ENCODE data around the gene SIPA1L2. TPM values are rescaled to one million over a fixed set of nuclear protein-coding genes. Genes with fewer than 3 reads are reported as not detected.

SIPA1L2 gene
- total RNA-seq, 1 donor from 2014 or later, result 0.13 TPM

GRCh38 chr1:232598837-232599177 is 31.1 kb downstream of the SIPA1L2 start:
- no peak overlapping the region for H3K27ac Mint-ChIP-seq
- peaks cover 25% of the 10 kb centered on the region for H3K4me1 Mint-ChIP-seq
- TF ChIP-seq CTCF (IDR thresholded peaks at IDR 0.05), result no peak
- ATAC-seq (ENCODE audit: low read depth), result no peak
- ChIA-PET POLR2A (no interaction called here), CTCF (interaction anchor here (0.5 kb wide), 1 partner anchor 1508 kb away, joined by 3 read pairs; no protein-coding TSS in a partner anchor)
- DNase-seq, result no peak
- H3K27me3 Mint-ChIP-seq, result no peaks in the 10 kb centered on the region
- H3K9me3 Mint-ChIP-seq, result no peaks in the 10 kb centered on the region
- H3K36me3 Mint-ChIP-seq (ENCODE audit: low read depth), result no peaks in the 10 kb centered on the region
- intact Hi-C loops (cut with micrococcal nuclease), result no loop called here
- H3K4me3 Mint-ChIP-seq, result no peak overlapping the region

- ATAC-seq (ENCODE audit: low read depth) (no peak), DNase-seq (no peak)
- no peaks in the 10 kb centered on the region for H3K9me3 Mint-ChIP-seq
- intact Hi-C loops (cut with micrococcal nuclease), result no loop called here
- H3K4me3 Mint-ChIP-seq, result no peak overlapping the region
- POLR2A ChIA-PET, result no interaction called here
- no peak for TF ChIP-seq CTCF (IDR thresholded peaks at IDR 0.05)
- H3K27me3 Mint-ChIP-seq, result no peaks in the 10 kb centered on the region
- H3K27ac Mint-ChIP-seq, result no peak overlapping the region
- H3K36me3 Mint-ChIP-seq (ENCODE audit: low read depth), result no peaks in the 10 kb centered on the region
- CTCF ChIA-PET, result interaction anchor here (0.5 kb wide), 1 partner anchor 1508 kb away, joined by 3 read pairs; no protein-coding TSS in a partner anchor
- H3K4me1 Mint-ChIP-seq, result peaks cover 25% of the 10 kb centered on the region
These were observed 31.8 kb downstream of the SIPA1L2 start for GRCh38 chr1:232598133-232598532.

- TF ChIP-seq CTCF (IDR thresholded peaks at IDR 0.05), result no peak
- intact Hi-C loops (cut with micrococcal nuclease), result no loop called here
- Mint-ChIP-seq H3K4me1 (peaks cover 25% of the 10 kb centered on the region), H3K27ac (no peak overlapping the region), H3K36me3 (ENCODE audit: low read depth) (no peaks in the 10 kb centered on the region), H3K4me3 (no peak overlapping the region), H3K9me3 (no peaks in the 10 kb centered on the region), H3K27me3 (no peaks in the 10 kb centered on the region)
- DNase-seq (no peak), ATAC-seq (ENCODE audit: low read depth) (no peak)
- CTCF ChIA-PET, result no interaction called here
- POLR2A ChIA-PET, result no interaction called here
These were observed 32.2 kb downstream of the SIPA1L2 start for GRCh38 chr1:232597721-232598120.

DNA sequence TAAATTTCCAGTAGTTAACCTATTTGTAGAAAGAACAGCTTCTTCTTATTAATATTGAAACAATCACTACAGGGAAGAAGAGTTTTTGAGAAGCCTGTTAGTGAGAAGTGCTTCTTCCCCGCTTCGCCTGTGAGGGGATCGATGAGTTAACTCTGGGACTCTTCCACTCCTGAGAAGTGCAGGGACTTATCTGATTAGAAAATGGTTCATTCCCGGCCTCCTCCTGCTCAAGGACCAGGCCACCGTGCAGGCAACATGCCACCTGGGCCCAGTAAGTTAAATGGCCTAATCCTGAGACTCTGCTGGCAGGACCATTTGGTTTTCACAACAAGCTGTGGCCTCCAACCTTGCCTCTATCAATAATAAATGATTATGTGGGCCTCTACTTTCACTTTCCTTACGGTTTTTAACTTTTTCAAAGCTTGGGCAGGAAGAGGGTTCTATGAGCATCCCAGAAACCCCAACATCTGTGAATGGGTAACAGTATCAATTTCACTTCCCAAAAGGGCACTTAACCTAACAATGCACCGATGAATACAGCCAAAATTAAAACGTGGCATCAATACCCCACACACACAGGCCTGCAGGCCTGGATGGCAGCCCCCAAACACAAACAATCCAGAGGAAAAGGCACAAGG is 33.1 kb downstream of the SIPA1L2 start:
- intact Hi-C loops (cut with micrococcal nuclease), result no loop called here
- Mint-ChIP-seq H3K4me3 (no peak overlapping the region), H3K9me3 (no peaks in the 10 kb centered on the region), H3K36me3 (ENCODE audit: low read depth) (no peaks in the 10 kb centered on the region), H3K27me3 (no peaks in the 10 kb centered on the region), H3K27ac (peak overlapping the region; percentile 31), H3K4me1 (peaks cover 25% of the 10 kb centered on the region)
- ChIA-PET POLR2A (no interaction called here), CTCF (no interaction called here)
- TF ChIP-seq CTCF (IDR thresholded peaks at IDR 0.05), result no peak
- ATAC-seq (ENCODE audit: low read depth), result no peak
- DNase-seq, result no peak

- DNase-seq (no peak), ATAC-seq (ENCODE audit: low read depth) (no peak)
- Mint-ChIP-seq H3K27me3 (no peaks in the 10 kb centered on the region), H3K4me3 (no peak overlapping the region), H3K36me3 (ENCODE audit: low read depth) (no peaks in the 10 kb centered on the region), H3K4me1 (peaks cover 34% of the 10 kb centered on the region), H3K9me3 (no peaks in the 10 kb centered on the region), H3K27ac (no peak overlapping the region)
- ChIA-PET CTCF (no interaction called here), POLR2A (no interaction called here)
- intact Hi-C loops (cut with micrococcal nuclease), result no loop called here
- no peak for TF ChIP-seq CTCF (IDR thresholded peaks at IDR 0.05)
These were observed 34.9 kb downstream of the SIPA1L2 start for GRCh38 chr1:232594768-232595698.
